Fibroblast of pulmonary artery (primary cell): ENCODE results near the gene LRRN4.

Source experiments
- DNase-seq: peaks from one replicate; pipeline ENCODE4 v3.0.0-alpha.2; 2010; ENCODE audit warnings: low read depth
- H3K4me3 ChIP-seq: replicated peaks from 2 replicates; pipeline ENCODE4 v1.5.1; 2011; ENCODE audit warnings: low read depth, mild to moderate bottlenecking, control low read depth, low read length, moderate library complexity
- TF ChIP-seq, protein P1 (sequence below): IDR thresholded peaks from 2 replicates; pipeline ENCODE4 v1.5.1; 2011; ENCODE audit warnings: mild to moderate bottlenecking, control low read depth, low read length, inconsistent platforms; ENCODE audit errors: missing control alignments

Gene LRRN4

GRCh38 chr20:6053776-6054688, at the start of gene LRRN4:
LRRN4 (minus strand) TSS chr20:6054060; CDS start chr20:6052799, 1,261 bp downstream.
- DNase-seq, result peak; percentile 40
- no peak within 1 kb of the TSS for H3K4me3 ChIP-seq

GRCh38 chr20:6103301-6103700, 49.4 kb upstream of the LRRN4 start:
- TF ChIP-seq, protein P1, sequence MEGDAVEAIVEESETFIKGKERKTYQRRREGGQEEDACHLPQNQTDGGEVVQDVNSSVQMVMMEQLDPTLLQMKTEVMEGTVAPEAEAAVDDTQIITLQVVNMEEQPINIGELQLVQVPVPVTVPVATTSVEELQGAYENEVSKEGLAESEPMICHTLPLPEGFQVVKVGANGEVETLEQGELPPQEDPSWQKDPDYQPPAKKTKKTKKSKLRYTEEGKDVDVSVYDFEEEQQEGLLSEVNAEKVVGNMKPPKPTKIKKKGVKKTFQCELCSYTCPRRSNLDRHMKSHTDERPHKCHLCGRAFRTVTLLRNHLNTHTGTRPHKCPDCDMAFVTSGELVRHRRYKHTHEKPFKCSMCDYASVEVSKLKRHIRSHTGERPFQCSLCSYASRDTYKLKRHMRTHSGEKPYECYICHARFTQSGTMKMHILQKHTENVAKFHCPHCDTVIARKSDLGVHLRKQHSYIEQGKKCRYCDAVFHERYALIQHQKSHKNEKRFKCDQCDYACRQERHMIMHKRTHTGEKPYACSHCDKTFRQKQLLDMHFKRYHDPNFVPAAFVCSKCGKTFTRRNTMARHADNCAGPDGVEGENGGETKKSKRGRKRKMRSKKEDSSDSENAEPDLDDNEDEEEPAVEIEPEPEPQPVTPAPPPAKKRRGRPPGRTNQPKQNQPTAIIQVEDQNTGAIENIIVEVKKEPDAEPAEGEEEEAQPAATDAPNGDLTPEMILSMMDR, result no peak
- DNase-seq, result no peak

More at GRCh38 chr20:6053776-6054688, at the start of gene LRRN4:
- TF ChIP-seq, protein P1, result no peak

GRCh38 chr20:6101346-6101745, 47.5 kb upstream of the LRRN4 start:
- DNase-seq, result no peak
- H3K4me3 ChIP-seq, result no peak overlapping the region
- TF ChIP-seq, protein P1, result no peak

More at GRCh38 chr20:6103301-6103700, 49.4 kb upstream of the LRRN4 start:
- H3K4me3 ChIP-seq, result no peak overlapping the region

DNA sequence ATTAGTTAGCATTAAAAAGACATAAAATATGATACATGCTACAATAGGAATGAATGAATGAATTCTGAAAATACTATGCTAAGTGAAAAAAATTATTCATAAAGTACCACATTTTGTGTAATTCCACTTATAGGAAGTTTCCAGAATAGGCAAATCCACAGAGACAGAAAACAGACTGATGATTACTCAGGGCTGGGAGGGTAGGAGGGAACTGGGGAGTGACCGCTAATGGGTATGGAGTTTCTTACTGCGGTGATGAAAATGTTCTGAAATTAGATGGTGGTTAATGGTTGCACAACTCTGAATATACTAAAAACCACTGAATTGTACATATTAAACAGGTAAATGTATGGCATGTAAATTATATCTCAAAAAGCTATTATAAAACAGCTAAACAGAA, 46.4 kb upstream of the LRRN4 start:
- no peak overlapping the region for H3K4me3 ChIP-seq
- TF ChIP-seq, protein P1, result no peak
- DNase-seq, result no peak

DNA sequence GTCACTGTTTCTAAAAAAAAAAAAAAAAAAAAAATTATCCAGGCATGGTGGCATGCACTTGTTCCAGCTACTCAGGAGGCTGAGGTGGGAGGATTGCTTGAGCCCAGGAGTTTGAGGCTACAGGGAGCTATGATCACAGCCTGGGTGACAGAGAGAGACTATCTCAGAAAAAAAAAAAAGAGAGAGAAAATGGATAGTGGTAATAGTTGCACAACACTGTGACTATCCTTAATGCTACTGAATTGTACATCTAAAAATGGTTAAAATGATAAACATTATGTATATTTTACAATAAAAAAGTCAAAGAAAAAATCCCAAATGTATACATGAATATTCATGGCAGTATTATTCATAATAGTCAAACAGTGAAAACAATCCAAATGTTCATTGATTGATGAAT, 46.0 kb upstream of the LRRN4 start:
- DNase-seq, result no peak
- TF ChIP-seq, protein P1, result no peak
- no peak overlapping the region for H3K4me3 ChIP-seq

DNA sequence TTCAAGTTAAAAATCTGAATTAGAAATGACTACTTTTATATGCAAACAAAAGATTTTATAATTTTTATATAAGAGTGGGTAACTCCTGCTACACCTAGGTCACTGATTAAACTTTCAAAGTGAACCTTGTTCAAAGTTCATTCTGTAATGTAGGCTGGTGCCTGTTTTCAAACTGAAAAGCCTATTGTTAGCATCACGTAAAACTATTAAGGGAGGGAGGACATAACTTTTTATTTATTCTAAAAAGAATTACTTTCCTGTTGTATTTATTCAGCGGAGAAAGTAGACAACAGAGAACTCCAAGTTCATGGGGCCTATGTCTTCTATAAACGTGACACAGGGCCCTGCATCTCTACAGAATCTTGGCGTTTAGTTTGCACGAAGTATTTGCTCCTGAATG, 41.5 kb upstream of the LRRN4 start:
- H3K4me3 ChIP-seq, result no peak overlapping the region
- TF ChIP-seq, protein P1, result no peak
- DNase-seq, result no peak
